Stomach (tissue), 9 donors: ENCODE data around the gene CALML6. TPM values are rescaled to one million over a fixed set of nuclear protein-coding genes. Genes with fewer than 3 reads are reported as not detected.

Experiments
- DNase-seq, 2 donors: peaks; one replicate each; pipeline versions ENCODE4 v3.0.0 to v3.0.0-alpha.2; 2013 to 2019
- H3K27ac ChIP-seq, 5 donors: fragments of 200-600 bp in 4 of 5; sonication (generic) in 4 of 5; one replicate each; pipeline ENCODE4 v1.5.1; 2013 to 2019; ENCODE audit warnings: mild to moderate bottlenecking in 1 of 5, moderate library complexity in 1 of 5
- H3K27me3 ChIP-seq, 3 donors: fragments of 200-600 bp; sonication (generic); one replicate each; pipeline ENCODE4 v1.5.1; 2017 to 2019; ENCODE audit warnings: mixed run types in 1 of 3
- H3K36me3 ChIP-seq, 4 donors: fragments of 200-600 bp; sonication (generic); 1 replicate in 3 of 4; 2 replicates in 1 of 4; pipeline ENCODE4 v1.5.1; 2016 to 2019
- H3K4me1 ChIP-seq, 4 donors: fragments of 200-600 bp; sonication (generic); one replicate each; pipeline ENCODE4 v1.5.1; 2016 to 2019
- H3K4me3 ChIP-seq, 4 donors: fragments of 200-600 bp; sonication (generic) in 3 of 4; one replicate each; pipeline ENCODE4 v1.5.1; 2016 to 2019; ENCODE audit warnings: mild to moderate bottlenecking in 1 of 4
- H3K9me3 ChIP-seq, 4 donors: fragments of 200-600 bp; sonication (generic); one replicate each; pipeline ENCODE4 v1.5.1; 2016 to 2019
- EP300 ChIP-seq: sonication (generic); formaldehyde crosslinking; IDR thresholded peaks from one replicate; pipeline ENCODE4 v1.6.1; 2017; ENCODE audit warnings: antibody characterized with exemption
- POLR2A ChIP-seq, 4 donors: fragments of 450-650 bp; IDR thresholded peaks; one replicate each; pipeline ENCODE4 v1.6.1; 2016; ENCODE audit warnings: antibody characterized with exemption in 4 of 4, control low read depth in 2 of 4, mild to moderate bottlenecking in 1 of 4, moderate library complexity in 1 of 4
- POLR2AphosphoS5 ChIP-seq, 3 donors: sonication (generic); formaldehyde crosslinking; IDR thresholded peaks; one replicate each; pipeline ENCODE4 v1.6.1; 2016; ENCODE audit warnings: antibody characterized with exemption in 3 of 3
- WGBS, 5 donors: extraction: QIAGEN DNeasy Blood & Tissue Kit in 3 of 5; methylation state at CpG; one replicate each; pipeline versions ENCODE4 v1.1.5 to v1.1.7; 2013 to 2018; 5-methylcytosine and 5-hydroxymethylcytosine counted together
- intact Hi-C: fragments of 100-400 bp; cut with DNase I; formaldehyde crosslinking; loops from one replicate; pipeline ENCODE4 v1.15.1; 2023; ENCODE audit warnings: low total_unique reads
- polyA plus RNA-seq, 3 donors: library from polyadenylated mRNA; stranded (reverse); fragments of 200-250 nt; gene quantifications; one replicate each; pipeline ENCODE4 v1.2.3, GENCODE V29; 2013
- total RNA-seq, 5 donors: library from RNA; depleted of rRNA; stranded (reverse); fragments of >200 nt; gene quantifications; one replicate each; pipeline versions ENCODE4 v1.1.0 to v1.2.3, GENCODE V29; 2014 to 2016
- TF ChIP-seq, protein P1 (sequence below), 7 experiments: fragments of 450-650 bp in 4 of 7; fragments of 200-600 bp in 3 of 7; sonication (generic) in 3 of 7; IDR thresholded peaks; one replicate each; pipeline ENCODE4 v1.5.1; 2016 to 2019; ENCODE audit warnings: antibody characterized with exemption in 7 of 7, control low read depth in 2 of 7, mild to moderate bottlenecking in 1 of 7
- donor health status: healthy with polysubstance abuse.
- donor health status: Bipolar disorder and iron deficiency.
- donor health status: healthy.

CALML6 gene
- total and polyA plus RNA-seq, 8 donors, result 1.4 to 5.7 (median 2.6) TPM; not detected in 5

DNA sequence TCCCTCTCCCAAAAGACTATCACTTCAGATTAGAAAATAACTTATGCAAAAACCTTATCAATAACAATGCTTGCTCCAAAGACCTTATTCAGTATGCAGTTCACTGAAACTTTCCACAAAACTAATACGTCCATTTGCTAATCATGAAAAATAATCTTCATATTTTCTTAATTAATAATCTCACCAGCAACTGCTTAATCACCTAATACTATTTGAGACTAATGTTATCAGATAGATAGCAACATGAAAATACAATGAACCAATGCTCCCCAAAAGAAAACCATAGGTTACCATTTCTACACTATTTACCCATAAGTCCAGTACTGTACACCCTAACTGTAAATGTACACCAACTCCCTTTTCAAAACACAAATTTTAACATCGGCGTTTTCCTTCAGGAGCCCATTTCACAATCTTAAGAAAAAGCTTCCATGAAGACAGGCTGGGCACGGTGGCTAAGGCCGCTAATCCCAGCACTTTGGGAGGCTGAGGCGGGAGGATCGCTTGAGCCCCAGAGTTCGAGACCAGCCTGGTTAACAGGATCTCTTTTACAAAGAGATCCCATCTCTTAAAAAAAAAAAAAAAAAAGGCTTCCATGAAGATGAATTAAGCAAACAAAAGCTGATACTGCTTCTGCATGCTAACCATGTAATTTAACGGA is 25.8 kb upstream of the CALML6 start:
- DNase-seq, result no peak
- WGBS, 5 donors, result 5 to 9% (median 6%) methylated on average over 9 of the region's 9 CpGs
- H3K27me3 ChIP-seq, result peaks cover 0 to 4% (median 0%) of the 10 kb centered on the region in 3 donors
- peaks cover 31 to 80% (median 64%) of the 10 kb centered on the region in 4 donors for H3K4me1 ChIP-seq
- H3K9me3 ChIP-seq, result no peaks in the 10 kb centered on the region
- peak overlapping the region in 4 of 5 donors; percentile 87 to 100 (median 96) for H3K27ac ChIP-seq
- no peak for TF ChIP-seq POLR2AphosphoS5 (IDR thresholded peaks at IDR 0.05)
- TF ChIP-seq, protein P1, sequence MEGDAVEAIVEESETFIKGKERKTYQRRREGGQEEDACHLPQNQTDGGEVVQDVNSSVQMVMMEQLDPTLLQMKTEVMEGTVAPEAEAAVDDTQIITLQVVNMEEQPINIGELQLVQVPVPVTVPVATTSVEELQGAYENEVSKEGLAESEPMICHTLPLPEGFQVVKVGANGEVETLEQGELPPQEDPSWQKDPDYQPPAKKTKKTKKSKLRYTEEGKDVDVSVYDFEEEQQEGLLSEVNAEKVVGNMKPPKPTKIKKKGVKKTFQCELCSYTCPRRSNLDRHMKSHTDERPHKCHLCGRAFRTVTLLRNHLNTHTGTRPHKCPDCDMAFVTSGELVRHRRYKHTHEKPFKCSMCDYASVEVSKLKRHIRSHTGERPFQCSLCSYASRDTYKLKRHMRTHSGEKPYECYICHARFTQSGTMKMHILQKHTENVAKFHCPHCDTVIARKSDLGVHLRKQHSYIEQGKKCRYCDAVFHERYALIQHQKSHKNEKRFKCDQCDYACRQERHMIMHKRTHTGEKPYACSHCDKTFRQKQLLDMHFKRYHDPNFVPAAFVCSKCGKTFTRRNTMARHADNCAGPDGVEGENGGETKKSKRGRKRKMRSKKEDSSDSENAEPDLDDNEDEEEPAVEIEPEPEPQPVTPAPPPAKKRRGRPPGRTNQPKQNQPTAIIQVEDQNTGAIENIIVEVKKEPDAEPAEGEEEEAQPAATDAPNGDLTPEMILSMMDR (IDR thresholded peaks at IDR 0.05), result no peak
- TF ChIP-seq EP300, result no peak
- TF ChIP-seq POLR2A (IDR thresholded peaks at IDR 0.05), result no peak
- intact Hi-C loops, result no loop called here
- H3K36me3 ChIP-seq, result peaks cover 0 to 9% (median 7%) of the 10 kb centered on the region in 4 donors
- peak overlapping the region; percentile 77 to 94 (median 86) for H3K4me3 ChIP-seq

DNA sequence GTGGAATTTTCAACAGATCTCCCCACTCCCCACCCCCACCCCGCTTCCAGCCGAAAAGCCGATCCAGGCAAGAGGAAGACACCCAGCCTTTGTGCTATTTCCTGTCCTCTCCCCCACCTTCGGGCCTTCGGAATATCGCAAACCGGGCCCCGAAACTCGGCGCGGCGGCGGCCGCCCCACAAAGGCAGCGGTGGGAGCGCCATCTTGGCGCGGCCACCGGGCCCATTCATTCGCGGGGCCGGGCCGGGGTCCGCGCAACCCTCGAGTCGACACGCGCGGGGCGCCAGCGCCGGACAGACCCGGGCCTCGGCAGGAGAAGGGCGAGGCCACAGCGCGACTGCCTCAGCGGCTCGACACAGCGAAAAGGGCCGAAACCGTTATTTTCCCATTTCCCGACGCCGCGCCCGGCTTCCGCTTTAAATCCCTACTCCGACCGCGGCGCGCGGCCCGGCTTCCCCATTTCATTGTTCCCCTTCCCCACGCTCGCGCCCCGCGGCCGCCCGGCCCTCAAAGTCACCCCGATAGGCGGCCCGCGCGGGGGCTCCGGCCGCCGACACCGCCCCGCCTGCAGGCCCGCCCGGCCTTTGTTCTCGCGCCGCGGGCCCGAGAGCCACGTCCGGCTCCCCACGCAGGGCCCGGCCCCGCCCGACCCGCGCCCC is 25.1 kb upstream of the CALML6 start:
- peak overlapping the region; percentile 77 to 94 (median 86) for H3K4me3 ChIP-seq
- 0 to 1% (median 0%) methylated on average over 7 to 88 of the region's 88 CpGs for WGBS, 5 donors
- peak; percentile 62 to 71 for DNase-seq
- intact Hi-C loops, result no loop called here
- peaks cover 0 to 2% (median under 1%) of the 10 kb centered on the region in 4 donors for H3K36me3 ChIP-seq
- H3K27ac ChIP-seq, result peak overlapping the region; percentile 87 to 100 (median 96)
- H3K4me1 ChIP-seq, result peaks cover 29 to 80% (median 69%) of the 10 kb centered on the region in 4 donors
- H3K27me3 ChIP-seq, result peaks cover 0 to 12% (median 0%) of the 10 kb centered on the region in 3 donors
- no peaks in the 10 kb centered on the region for H3K9me3 ChIP-seq
- TF ChIP-seq, protein P1 (IDR thresholded peaks at IDR 0.05), result no peak

DNA sequence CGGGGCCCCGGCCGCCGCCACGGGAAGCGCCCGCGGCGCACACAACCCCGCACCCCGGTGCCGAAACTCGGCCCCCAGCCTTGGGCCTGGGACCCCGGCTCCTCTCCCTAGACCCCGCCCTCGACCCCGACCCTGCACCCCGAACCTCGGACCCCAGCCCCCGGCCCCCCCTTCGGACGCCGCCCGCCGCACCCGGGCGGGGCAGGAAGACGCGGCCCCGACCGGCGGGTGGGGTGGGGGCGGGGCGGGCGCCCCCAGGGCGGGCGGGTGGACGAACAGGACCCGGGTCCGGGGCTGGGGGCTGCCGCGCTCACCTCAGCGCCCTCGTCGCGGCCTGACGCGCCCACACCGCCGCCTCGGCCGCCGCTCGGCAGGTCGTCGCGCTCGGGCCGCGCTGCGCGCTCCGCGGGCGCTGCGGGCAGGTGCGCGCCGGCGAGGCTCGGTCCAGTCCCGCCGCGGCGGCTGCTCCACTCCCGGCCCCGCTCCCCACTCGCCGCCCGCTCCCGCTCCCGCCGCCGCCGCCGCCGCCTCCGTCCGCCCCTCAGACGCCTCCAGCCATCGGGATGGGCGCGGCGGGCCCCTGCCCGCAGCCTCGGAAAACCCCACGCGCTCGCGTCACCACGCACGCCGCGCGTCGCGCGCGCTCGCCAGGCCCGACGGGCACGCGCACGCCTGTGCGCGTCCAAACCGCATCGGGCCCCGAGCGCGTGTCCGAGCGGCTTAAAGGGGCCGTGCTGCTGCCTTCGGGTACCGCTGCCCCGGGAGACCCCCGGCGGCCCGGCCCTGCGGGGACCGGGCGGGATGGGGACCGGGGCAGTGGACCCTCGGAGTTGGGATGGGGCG is 24.3 kb upstream of the CALML6 start, which contains the start of gene GNB1:
Gene GNB1 (minus strand): TSS at position 582 of the 843 bp plus-strand sequence. CDS start 65,634 bp downstream, outside the sequence.
- Histone ChIP-seq H3K27me3 (peaks cover 0 to 19% (median 0%) of the 10 kb centered on the region in 3 donors), H3K27ac (peak within 1 kb of the TSS; percentile 94 to 100 (median 96)), H3K4me1 (peaks cover 29 to 83% (median 74%) of the 10 kb centered on the region in 4 donors), H3K4me3 (peak within 1 kb of the TSS; percentile 77 to 94 (median 86)), H3K36me3 (no peaks in the 10 kb centered on the region), H3K9me3 (no peaks in the 10 kb centered on the region)
- WGBS, 5 donors, result 0 to 1% (median 1%) methylated on average over 13 to 137 of the region's 137 CpGs
- intact Hi-C loops, result no loop called here
- TF ChIP-seq EP300 (no peak), POLR2AphosphoS5 (IDR thresholded peaks at IDR 0.05) (peak; percentile 69 to 90 (median 88))
- peak; percentile 91 to 96 for DNase-seq

DNA sequence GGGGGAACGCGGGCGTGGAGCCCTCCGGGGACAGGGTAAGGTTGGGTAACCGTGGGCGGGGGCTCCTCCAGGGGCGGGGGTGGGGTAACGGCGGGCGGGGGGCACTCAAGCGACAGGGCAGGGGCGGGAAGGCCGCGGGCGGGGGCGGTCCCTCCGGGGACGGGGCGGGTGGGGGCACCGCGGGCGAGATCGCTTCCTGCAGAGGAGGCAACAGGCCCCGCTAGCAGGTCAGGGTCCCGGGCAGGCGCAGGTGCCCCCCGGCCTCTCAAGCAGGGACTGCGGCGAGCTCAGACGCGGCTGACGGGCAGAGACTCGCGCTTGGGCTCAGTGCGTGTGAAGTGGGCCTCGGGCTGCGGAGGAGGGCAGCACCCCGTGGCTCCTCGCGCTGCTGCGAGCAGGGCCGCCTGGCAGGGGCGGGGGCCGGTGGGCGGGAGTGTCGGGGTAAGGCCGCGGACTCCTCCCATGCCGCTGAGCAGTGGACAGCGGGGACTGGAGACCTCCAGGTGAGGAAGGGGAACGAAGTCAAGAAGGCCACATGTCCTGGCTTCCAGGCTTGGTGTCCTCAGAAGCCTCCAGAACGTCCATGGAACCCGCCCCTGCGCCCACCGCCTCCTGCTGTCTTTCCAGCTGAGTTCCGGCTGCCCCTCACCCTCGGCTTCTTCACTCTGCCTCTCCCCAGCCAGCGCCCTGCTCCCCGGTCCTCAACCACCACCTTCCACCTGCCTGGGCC is 23.5 kb upstream of the CALML6 start:
- Histone ChIP-seq H3K27ac (peak overlapping the region; percentile 94 to 100 (median 96)), H3K36me3 (no peaks in the 10 kb centered on the region), H3K4me3 (peak overlapping the region; percentile 77 to 94 (median 86)), H3K9me3 (no peaks in the 10 kb centered on the region), H3K27me3 (peaks cover 0 to 23% (median 4%) of the 10 kb centered on the region in 3 donors), H3K4me1 (peaks cover 29 to 80% (median 75%) of the 10 kb centered on the region in 4 donors)
- DNase-seq, result peak; percentile 75 to 91
- intact Hi-C loops, result no loop called here
- WGBS, 5 donors, result 1 to 3% (median 1%) methylated on average over 25 to 58 of the region's 59 CpGs
- TF ChIP-seq EP300 (no peak), POLR2A (IDR thresholded peaks at IDR 0.05) (no peak), POLR2AphosphoS5 (IDR thresholded peaks at IDR 0.05) (peak in 2 of 3 donors; percentile 55 to 62)
- TF ChIP-seq, protein P1 (IDR thresholded peaks at IDR 0.05), result no peak
